Mesenteric fat pad (tissue), 1 donor: ENCODE data around the gene NKX1-1. TPM values are rescaled to one million over a fixed set of nuclear protein-coding genes. Genes with fewer than 3 reads are reported as not detected.

ENCODE experiments used
- DNase-seq: peaks from one replicate; pipeline ENCODE4 v3.0.0-alpha.2; 2020; ENCODE audit warnings: low spot score
- total RNA-seq: library from RNA; stranded (reverse); fragmentation: NEBNext Ultra II Directional; extraction: Animal tissue kit (Norgen Biotek cat#: 25700); gene quantifications from one replicate; pipeline ENCODE4 v1.2.1, GENCODE V29; 2021
- donor health status: DM: yes; HTN: yes; CAD: no.

Gene NKX1-1
- total RNA-seq, 1 donor from 2014 or later, result not detected

- DNase-seq, result peak; percentile 72
These were observed 11.5 kb upstream of the NKX1-1 start for GRCh38 chr4:1417522-1418390.

DNA sequence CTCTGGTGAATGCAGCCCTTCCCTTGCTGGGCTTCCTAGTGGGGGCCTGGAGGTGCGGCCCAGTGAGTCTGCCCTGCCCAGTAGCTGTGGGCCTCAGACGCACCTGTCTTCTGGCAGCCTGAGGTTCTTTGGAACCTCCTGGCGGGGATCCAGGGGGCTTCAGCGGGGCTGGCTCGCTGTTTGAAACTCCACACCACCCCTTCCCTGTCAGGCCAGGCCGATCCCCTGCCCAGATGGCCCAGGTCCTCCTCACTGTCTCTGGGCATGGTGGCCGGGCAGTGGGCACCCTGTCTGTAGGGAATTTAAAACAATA is 10.7 kb upstream of the NKX1-1 start:
- peak; percentile 41 for DNase-seq

GRCh38 chr4:1416051-1416947 is 10.1 kb upstream of the NKX1-1 start:
- DNase-seq, result peak; percentile 85

GRCh38 chr4:1415681-1415981 is 9.4 kb upstream of the NKX1-1 start:
- no peak for DNase-seq

- DNase-seq, result peak; percentile 76
These were observed 8.8 kb upstream of the NKX1-1 start for GRCh38 chr4:1414831-1415680.

DNA sequence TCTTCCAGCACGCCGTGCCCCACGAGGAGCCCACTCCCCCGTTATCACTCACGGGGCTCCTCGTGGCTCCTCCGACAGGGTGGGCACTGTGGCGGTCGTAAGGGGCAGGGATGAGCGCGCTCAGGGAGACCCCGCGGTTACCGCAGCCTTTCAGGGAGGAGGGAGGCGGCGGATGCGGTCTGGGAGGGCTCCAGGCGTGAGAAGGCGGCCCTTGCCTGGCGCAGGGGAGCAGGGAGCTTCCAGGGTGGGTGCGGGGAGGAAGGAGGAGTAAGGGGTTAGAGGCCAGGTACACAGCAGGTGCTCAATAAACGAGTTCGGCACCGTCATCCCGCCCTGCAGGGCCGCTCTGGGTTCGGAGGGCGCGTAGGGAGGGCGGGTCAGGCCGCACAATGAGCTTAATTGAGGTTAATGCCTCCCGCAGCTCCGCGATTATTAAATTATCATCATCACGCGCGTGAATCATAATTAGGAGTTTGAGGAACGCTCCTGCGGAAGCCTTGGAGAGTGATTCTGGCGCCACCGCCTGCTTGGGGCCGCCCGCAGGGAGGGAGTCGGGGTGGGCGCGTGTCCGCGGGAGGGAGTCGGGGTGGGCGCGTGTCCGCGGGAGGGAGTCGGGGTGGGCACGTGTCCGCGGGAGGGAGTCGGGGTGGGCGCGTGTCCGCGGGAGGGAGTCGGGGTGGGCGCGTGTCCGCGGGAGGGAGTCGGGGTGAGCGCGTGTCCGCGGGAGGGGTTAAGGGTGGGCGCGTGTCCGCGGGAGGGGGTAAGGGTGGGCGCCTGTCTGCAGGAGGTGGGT is 7.6 kb upstream of the NKX1-1 start:
- peak; percentile 51 for DNase-seq

DNA sequence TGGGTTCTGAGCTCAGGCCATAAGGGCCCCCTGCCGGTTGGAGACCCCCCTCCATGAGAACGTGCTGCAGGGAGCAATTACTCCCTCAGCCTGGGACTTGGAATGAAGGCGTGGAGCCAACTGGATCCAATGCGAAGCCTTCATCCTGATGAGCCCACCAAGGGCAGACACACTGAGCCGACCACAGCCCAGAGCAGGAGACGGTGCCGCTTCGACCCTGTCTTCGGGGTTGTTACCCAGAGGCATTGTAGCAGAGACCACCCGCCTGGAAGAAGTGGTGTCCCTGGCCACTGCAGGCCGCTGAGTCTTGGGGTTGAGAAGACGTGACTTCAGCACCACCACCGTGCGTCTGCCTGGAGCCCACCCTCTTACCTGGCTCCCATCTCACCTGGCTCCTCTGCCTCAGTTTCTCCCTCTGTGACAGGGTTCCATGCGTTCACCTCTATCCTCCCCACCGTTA is 7.0 kb upstream of the NKX1-1 start:
- DNase-seq, result peak; percentile 41

- DNase-seq, result peak; percentile 65
These were observed 6.3 kb upstream of the NKX1-1 start for GRCh38 chr4:1412376-1413203.

DNA sequence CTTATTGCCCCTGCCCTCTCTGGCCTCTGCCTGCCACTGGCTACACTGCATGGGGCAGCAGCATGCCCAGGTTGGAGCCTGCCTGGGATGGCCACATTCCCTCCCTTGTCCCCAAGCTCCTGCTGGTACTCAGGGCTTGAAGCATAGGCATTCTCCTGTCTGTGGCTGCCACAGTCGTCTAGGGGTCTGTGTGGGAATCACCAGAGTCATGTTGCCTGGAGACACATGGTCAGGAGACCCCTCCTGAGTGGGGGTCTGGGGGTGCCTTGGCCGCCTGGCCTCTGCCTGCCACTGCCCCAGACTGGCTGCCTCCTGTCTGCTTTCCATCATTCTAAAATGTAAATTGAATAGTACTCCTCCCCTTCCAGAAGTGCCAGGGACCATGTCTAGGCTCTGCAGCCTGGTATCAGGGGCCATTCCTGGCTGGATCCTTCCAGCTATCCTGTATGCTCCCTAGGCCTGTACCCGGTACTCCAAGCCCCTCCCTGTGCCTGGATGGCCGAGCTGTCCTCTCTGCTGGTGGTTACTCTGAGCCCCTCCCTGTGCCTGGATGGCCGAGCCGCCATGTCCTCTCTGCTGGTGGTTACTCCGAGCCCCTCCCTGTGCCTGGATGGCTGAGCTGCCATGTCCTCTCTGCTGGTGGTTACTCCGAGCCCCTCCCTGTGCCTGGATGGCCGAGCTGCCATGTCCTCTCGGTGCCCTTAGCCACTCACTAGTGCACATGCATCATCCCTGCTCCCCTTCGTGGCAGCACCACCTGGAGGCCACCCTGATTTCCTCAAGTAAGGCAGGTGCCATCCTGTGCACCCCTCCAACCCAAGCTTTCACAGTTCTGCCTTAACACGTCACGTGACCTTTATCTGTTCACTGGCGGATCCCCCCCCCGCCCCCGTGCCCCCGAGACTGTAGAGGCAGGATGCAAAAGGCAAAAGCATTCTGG is 5.5 kb upstream of the NKX1-1 start:
- peak; percentile 83 for DNase-seq

- peak; percentile 87 for DNase-seq
These were observed 4.5 kb upstream of the NKX1-1 start for GRCh38 chr4:1410491-1411325.

DNA sequence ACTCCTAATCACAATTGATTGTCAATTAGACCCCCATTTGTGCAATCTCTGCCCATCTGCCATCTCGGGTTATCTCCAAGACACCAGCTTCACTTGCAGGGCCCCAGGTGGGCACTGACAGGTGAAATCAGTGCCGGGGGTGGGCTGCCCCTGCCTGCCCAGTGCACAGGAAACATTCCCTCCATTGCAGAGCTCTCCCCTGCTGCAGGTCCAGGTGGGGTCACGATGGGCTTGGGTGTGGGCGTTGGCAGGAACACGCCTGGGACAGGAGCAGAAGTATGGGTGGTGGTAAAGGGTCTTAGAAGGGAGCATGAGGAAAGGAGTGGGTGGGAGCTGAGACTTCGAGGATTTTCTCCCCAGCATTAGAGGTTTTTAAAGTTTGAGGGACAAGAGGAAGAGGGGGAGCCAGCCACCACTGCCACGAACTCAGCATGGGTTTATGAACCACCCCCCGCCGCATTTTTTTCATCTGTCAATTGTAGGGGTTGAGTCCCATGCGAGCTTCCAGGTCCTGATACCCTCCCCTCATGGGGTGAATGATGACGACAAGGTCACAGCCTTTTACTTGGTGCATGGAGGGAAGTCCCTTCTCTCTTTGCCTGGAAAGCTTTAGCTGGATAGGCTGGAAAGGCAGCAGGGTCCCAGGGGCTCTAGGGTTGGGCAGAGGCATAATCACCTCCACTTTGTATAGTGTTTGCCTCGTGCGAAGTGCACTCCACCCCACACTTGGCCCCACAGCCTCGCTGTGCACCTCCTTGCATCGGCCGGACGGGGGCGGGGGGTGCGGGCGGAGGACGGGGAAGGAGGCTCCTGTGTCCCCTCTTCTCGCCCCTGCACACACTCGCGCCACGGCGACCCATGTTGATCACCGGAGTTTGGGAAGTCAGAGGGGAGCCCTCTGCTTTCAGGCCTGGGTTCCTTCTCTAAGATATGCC is 3.5 kb upstream of the NKX1-1 start:
- DNase-seq, result peak; percentile 84

DNA sequence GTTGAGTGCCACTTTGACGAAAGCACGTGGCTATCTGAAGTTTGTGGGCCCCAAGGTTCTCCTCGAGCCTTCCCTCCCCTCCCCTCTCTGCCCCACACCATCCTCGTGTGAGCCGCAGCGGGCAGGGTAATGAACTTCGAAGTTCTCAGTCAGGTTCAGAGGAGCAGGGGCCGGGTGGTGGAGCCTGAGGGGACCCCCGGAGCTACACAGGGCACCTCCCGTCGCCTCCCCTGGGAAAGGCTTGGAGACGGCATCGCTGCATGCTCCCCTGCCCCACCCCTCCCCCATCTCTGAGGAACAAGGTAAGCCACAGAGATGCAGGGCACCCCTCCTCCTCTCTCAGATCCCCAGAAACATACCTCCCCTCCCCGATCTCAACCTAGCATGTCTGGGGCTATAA is 2.8 kb upstream of the NKX1-1 start:
- peak; percentile 88 for DNase-seq

- DNase-seq, result peak; percentile 65
These were observed 2.2 kb upstream of the NKX1-1 start for GRCh38 chr4:1408418-1408817.

DNA sequence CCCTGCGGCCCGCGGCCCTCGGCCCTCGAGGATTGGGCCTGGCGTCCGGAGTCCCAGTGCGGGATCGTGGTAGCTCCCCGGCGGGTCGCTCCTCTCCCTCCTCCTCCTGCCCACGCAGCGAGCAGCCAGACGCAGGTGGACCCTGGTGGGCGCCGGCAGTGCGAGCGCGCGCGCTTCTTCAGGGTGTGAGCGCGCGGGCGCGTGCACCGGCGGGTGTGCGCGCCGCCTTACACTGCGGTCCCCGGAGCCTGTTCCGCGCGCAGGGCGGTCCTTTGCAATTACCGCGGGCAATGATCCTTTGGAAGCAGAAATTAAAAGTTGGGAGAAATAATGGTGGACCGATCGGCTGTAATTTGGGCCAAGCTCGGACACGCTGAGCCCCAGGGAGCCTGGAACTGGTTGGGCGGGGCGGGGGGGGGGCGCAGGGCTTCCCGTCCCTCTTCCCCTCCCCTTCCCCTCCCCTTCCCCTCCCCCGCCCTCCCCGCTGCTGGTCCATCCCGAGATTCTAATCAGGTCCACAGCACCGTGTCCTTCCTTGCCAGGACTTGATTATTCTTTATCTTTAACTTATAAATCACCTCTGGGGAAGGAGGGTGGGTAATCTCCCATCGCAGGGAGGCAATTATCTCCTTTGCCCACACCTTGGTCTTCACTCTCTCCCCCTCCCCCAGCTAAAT is 1.6 kb upstream of the NKX1-1 start:
- peak; percentile 68 for DNase-seq

- peak; percentile 39 for DNase-seq
These were observed 877 bp upstream of the NKX1-1 start for GRCh38 chr4:1406981-1407656.
